OCI-LY7 (cell line): Measurements from ENCODE around the gene LCAT. TPM values are rescaled to one million over a fixed set of nuclear protein-coding genes. Genes with fewer than 3 reads are reported as not detected.

Source experiments
- BruUV-seq: library from RNA; stranded (reverse); fragments of 400-500 nt; replicated peaks from 2 replicates; lab custom pipeline; 2021; lab: Mats Ljungman, UMichigan
- CTCF ChIA-PET: fragments of 300-600 bp; sonication (Branson Sonifier 250); formaldehyde crosslinking; loops from one replicate; lab custom pipeline; 2022; ENCODE audit warnings: antibody characterized with exemption; ENCODE audit not compliant: unreplicated experiment; lab: Charles Lee
- POLR2A ChIA-PET: fragments of 300-600 bp; sonication (Branson Sonifier 250); formaldehyde crosslinking; loops from one replicate; lab custom pipeline; 2022; ENCODE audit warnings: antibody characterized with exemption; lab: Charles Lee
- DNase-seq: peaks from one replicate; pipeline ENCODE4 v3.0.0-alpha.2; 2015; ENCODE audit warnings: low spot score
- H2AFZ ChIP-seq: fragments of 200-600 bp; sonication (generic), shearing (Covaris generic); 2 replicates; pipeline ENCODE4 v1.6.1; 2014; ENCODE audit warnings: mild to moderate bottlenecking, antibody characterized with exemption, low read length, moderate library complexity
- H3K27ac ChIP-seq: fragments of 200-600 bp; sonication (generic); 2 replicates; pipeline ENCODE4 v1.5.1; 2014; ENCODE audit warnings: mixed run types, low read depth, mild to moderate bottlenecking, moderate library complexity, low read length, inconsistent platforms; ENCODE audit not compliant: poor library complexity, severe bottlenecking
- H3K36me3 ChIP-seq: fragments of 200-600 bp; sonication (generic); 2 replicates; pipeline ENCODE4 v1.6.1; 2014; ENCODE audit warnings: mild to moderate bottlenecking, antibody characterized with exemption, low read length, moderate library complexity, mixed read lengths; ENCODE audit not compliant: insufficient read depth
- H3K4me1 ChIP-seq: fragments of 200-600 bp; sonication (generic); 2 replicates; pipeline ENCODE4 v1.5.1; 2014; ENCODE audit warnings: mild to moderate bottlenecking, low read length; ENCODE audit not compliant: insufficient read depth, poor library complexity, severe bottlenecking
- H3K4me2 ChIP-seq: fragments of 200-600 bp; sonication (generic); 2 replicates; pipeline ENCODE4 v1.6.1; 2014; ENCODE audit warnings: mild to moderate bottlenecking, low read length
- H3K4me3 ChIP-seq: fragments of 200-600 bp; sonication (generic); 2 replicates; pipeline ENCODE4 v1.5.1; 2014; ENCODE audit warnings: mild to moderate bottlenecking, low read depth, low read length; ENCODE audit not compliant: poor library complexity, severe bottlenecking
- H3K79me2 ChIP-seq: fragments of 200-600 bp; sonication (generic); 2 replicates; pipeline ENCODE4 v1.6.1; 2016; ENCODE audit warnings: low read depth, mild to moderate bottlenecking, low read length, moderate library complexity, mixed read lengths; ENCODE audit not compliant: insufficient read depth
- H3K9me2 ChIP-seq: fragments of 200-600 bp; sonication (generic); 2 replicates; pipeline ENCODE4 v1.6.1; 2016; ENCODE audit warnings: mild to moderate bottlenecking, low read length, mixed read lengths; ENCODE audit not compliant: insufficient read depth
- H3K9me3 ChIP-seq: fragments of 200-600 bp; sonication (generic); 2 replicates; pipeline ENCODE4 v1.6.1; 2014; ENCODE audit warnings: mild to moderate bottlenecking, mixed run types, low read length, mixed read lengths
- H4K20me1 ChIP-seq: fragments of 200-600 bp; sonication (generic); 2 replicates; pipeline ENCODE4 v1.6.1; 2014; ENCODE audit warnings: mild to moderate bottlenecking, antibody characterized with exemption, low read length, moderate library complexity, mixed read lengths; ENCODE audit not compliant: insufficient read depth
- EZH2phosphoT487 ChIP-seq: fragments of 200-600 bp; sonication (generic); IDR thresholded peaks from 2 replicates; pipeline ENCODE4 v1.6.1; 2018; ENCODE audit warnings: low read depth, borderline replicate concordance, mild to moderate bottlenecking, mixed run types, antibody characterized with exemption, low read length, moderate library complexity, mixed read lengths
- intact Hi-C: fragments of 100-400 bp; cut with micrococcal nuclease; formaldehyde crosslinking; loops from one replicate; pipeline ENCODE4 v1.10.0; 2022; ENCODE audit not compliant: unreplicated experiment
- total RNA-seq, 2 experiments: library from RNA; depleted of rRNA in 1 of 2; stranded (reverse); fragments of >200 nt in 1 of 2; shearing (Covaris generic) in 1 of 2; gene quantifications; 2 replicates each; pipeline ENCODE4 v1.2.3, GENCODE V29; 2014 to 2022
- TF ChIP-seq, protein P1 (sequence below): fragments of 200-600 bp; sonication (generic); conservative IDR thresholded peaks from 2 replicates; pipeline ENCODE4 v1.5.1; 2014; ENCODE audit warnings: mild to moderate bottlenecking, antibody characterized with exemption, low read length, moderate library complexity, mixed read lengths

LCAT gene
- total RNA-seq, 2 experiments from 2014 or later, result 4.4 to 9.8 TPM

DNA sequence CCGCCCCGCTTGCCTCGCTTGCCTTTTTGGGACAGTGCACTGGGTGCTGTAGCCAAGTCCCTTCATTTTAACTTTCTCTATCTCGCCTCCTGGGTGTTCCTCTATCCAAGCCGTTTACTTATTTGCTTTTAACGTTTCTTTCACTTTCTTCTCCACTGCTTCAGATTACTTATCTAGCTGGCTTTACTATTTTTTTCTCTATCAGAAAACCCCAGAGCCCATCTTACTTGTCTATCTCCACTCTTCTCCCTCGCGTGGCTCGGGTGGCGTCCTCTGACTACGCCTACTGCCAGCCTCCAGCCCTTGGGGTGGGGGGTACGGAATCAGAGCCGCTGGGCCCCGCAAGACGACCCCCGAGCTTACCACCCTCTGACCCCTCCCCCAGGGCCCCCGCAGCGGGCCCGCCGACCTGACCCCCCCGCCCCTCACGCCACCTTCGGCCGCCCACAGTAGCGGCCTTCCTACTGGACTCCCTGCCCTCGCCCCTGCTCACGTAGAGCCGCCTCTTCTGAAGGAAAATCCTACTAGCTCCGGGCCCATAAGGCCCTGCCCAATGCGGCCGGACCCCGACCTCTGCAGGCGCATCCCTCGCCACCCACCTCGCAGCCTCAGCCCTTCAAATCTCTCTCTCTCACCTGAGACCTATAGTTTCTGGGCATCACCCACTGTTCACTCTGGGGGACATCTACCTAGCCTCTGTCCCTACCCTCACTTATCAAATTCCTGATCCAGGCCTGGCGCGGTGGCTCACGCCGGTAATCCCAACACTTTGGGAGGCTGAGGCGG lies 25.5 kb upstream of the LCAT start:
- peak overlapping the region; percentile 86 for H3K4me3 ChIP-seq
- H3K27ac ChIP-seq, result no peak overlapping the region
- no peaks in the 10 kb centered on the region for H3K36me3 ChIP-seq
- H3K9me3 ChIP-seq, result no peaks in the 10 kb centered on the region
- BruUV-seq, result no TSS peak
- CTCF ChIA-PET, result no interaction called here
- no peaks in the 10 kb centered on the region for H3K79me2 ChIP-seq
- H3K4me2 ChIP-seq, result peak overlapping the region; percentile 84
- H4K20me1 ChIP-seq, result no peaks in the 10 kb centered on the region
- intact Hi-C loops, result loop anchor here (2.0 kb wide), 1 partner anchor 71 kb away; no protein-coding TSS in a partner anchor
- no peaks in the 10 kb centered on the region for H3K9me2 ChIP-seq
- POLR2A ChIA-PET, result interaction anchor here (0.9 kb wide), 1 partner anchor 53 kb away, joined by 3 read pairs; the partner anchor contains the start of genes DDX28 and DUS2
- H2AFZ ChIP-seq, result peak overlapping the region; percentile 85; the same call in 1 of the 2 replicates
- DNase-seq, result no peak
- H3K4me1 ChIP-seq, result peaks cover 34% of the 10 kb centered on the region
- TF ChIP-seq EZH2phosphoT487, result no peak
- TF ChIP-seq, protein P1, sequence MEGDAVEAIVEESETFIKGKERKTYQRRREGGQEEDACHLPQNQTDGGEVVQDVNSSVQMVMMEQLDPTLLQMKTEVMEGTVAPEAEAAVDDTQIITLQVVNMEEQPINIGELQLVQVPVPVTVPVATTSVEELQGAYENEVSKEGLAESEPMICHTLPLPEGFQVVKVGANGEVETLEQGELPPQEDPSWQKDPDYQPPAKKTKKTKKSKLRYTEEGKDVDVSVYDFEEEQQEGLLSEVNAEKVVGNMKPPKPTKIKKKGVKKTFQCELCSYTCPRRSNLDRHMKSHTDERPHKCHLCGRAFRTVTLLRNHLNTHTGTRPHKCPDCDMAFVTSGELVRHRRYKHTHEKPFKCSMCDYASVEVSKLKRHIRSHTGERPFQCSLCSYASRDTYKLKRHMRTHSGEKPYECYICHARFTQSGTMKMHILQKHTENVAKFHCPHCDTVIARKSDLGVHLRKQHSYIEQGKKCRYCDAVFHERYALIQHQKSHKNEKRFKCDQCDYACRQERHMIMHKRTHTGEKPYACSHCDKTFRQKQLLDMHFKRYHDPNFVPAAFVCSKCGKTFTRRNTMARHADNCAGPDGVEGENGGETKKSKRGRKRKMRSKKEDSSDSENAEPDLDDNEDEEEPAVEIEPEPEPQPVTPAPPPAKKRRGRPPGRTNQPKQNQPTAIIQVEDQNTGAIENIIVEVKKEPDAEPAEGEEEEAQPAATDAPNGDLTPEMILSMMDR, result no peak

DNA sequence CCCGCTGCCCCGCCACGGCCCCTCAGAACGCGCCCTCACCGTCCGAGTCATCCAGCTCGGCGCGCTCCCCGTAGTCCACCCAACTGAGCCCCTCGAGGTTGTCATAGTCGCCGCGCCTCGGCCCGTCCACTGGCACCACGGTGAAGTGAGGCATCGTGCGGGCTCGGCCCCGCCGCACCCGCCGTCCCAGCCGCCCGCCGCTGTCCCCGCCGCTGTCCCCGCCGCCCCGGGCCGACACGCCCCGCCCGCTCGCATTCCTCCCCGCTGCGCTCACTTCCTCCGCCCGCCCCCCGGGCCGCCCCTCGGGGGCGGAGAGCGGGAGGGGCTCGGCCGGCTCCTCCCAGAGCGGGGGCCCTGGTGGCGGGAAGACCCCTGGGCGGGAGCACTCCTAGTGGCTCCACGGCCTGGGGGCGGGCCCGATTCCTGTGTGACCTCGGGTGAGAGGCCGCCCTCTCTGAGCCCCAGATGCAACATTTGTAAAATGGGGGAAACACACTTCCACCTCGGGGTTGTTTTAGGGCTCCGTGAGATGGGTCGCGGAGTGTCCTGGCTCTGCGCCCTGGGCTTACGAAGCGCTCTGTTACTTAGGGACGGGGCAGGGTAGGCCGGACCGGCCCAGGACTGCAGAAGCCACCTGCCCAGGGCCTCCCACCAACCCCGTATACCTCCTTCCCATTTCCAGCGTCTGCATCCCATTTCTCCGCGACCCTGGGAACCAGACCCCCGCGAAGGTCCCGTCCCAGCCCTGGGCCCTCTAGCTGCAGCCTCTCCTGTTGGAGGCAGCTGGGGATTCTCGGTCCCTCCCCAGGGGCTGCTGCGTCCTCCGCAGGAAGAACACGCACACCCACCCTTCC lies 24.7 kb upstream of the LCAT start, which contains the start of gene SLC12A4:
SLC12A4 (minus strand) TSS at position 238 of the 854 bp plus-strand sequence; CDS start at position 154, 84 bp downstream.
- ChIA-PET CTCF (no interaction called here), POLR2A (no interaction called here)
- no peaks in the 10 kb centered on the region for H3K36me3 ChIP-seq
- H3K27ac ChIP-seq, result no peak within 1 kb of the TSS
- peak within 1 kb of the TSS; percentile 85 for H2AFZ ChIP-seq
- intact Hi-C loops, result loop anchor here (1.0 to 2.0 kb wide), 2 partner anchors 25 to 72 kb away; no protein-coding TSS in a partner anchor
- no peaks in the 10 kb centered on the region for H3K79me2 ChIP-seq
- H3K9me2 ChIP-seq, result no peaks in the 10 kb centered on the region
- peaks cover 34% of the 10 kb centered on the region for H3K4me1 ChIP-seq
- no peak for TF ChIP-seq EZH2phosphoT487
- TF ChIP-seq, protein P1, result no peak
- no peaks in the 10 kb centered on the region for H3K9me3 ChIP-seq
- peak within 1 kb of the TSS; percentile 86 for H3K4me3 ChIP-seq
- H4K20me1 ChIP-seq, result no peaks in the 10 kb centered on the region
- peak within 1 kb of the TSS; percentile 84 for H3K4me2 ChIP-seq
- BruUV-seq, result no TSS peak
- DNase-seq, result peak; percentile 89
